ENCODE results near the gene TMEM121.

The TMEM121 gene

DNA sequence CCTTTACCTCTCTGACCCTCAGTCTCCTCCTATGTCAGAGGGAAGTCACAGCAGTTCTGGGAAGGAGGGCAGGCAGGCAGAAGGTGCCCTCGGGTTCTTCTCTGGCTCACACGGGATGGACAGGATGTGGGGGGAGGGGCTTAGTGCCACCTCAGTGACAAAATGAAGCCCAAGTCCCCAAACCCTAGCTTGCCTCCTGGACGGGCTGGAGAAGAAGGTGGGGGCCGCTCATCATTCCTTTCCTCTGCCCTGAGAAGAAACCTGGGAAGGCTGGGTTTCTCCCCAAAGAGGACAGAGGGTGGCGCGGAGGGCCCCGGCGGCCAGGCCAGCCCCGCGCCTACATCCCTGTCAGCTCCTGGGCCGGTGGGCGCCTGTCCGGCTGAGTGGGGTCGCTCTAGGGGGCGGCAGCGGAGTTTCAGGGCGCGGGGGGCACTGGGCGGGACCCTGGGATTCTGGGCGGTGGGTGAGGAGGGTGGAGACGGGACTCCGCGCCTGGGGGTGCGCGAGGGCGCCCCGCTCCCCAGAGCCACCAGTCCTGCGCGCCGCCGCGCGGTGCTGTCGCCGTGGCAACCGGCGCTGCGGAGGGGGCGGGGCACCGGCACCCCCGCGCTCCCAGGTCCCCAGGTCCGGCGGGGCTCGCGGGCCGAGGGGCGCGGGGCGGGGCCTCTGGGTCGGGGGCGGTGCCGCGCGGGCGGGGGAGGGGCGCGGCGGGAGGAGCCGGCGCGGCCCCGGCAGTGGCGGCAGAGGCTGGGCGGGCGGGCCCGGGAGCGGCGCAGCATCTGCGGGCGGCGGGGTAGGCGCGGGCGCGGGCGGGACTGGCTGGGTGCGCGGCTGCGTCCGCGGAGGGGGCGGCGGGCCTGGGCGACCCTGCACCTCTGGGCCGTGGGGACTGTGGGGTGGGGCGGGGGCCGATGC, at the start of gene TMEM121:
TMEM121 (plus strand) TSS at position 723 of the 915 bp plus-strand sequence. CDS start 2,252 bp downstream, outside the sequence.
- H3K4me3 ChIP-seq (ENCODE audit: low read length), result no peak within 1 kb of the TSS
- H3K9me3 ChIP-seq (ENCODE audit: control insufficient read depth, low read length), result no peaks in the 10 kb centered on the region
- H3K27me3 ChIP-seq (replicated peaks; ENCODE audit: control insufficient read depth, insufficient read depth, low read length), result peaks cover 4% of the 10 kb centered on the region
- H3K4me1 ChIP-seq (ENCODE audit: control insufficient read depth, insufficient read depth, low read length), result peaks cover 2% of the 10 kb centered on the region
- no peak within 1 kb of the TSS for H3K9ac ChIP-seq (ENCODE audit: low read length)
- no peaks in the 10 kb centered on the region for H3K36me3 ChIP-seq (ENCODE audit: control insufficient read depth, insufficient read depth, low read length, severe bottlenecking)
- DNase-seq (ENCODE audit: low read depth), result peak; percentile 71

DNA sequence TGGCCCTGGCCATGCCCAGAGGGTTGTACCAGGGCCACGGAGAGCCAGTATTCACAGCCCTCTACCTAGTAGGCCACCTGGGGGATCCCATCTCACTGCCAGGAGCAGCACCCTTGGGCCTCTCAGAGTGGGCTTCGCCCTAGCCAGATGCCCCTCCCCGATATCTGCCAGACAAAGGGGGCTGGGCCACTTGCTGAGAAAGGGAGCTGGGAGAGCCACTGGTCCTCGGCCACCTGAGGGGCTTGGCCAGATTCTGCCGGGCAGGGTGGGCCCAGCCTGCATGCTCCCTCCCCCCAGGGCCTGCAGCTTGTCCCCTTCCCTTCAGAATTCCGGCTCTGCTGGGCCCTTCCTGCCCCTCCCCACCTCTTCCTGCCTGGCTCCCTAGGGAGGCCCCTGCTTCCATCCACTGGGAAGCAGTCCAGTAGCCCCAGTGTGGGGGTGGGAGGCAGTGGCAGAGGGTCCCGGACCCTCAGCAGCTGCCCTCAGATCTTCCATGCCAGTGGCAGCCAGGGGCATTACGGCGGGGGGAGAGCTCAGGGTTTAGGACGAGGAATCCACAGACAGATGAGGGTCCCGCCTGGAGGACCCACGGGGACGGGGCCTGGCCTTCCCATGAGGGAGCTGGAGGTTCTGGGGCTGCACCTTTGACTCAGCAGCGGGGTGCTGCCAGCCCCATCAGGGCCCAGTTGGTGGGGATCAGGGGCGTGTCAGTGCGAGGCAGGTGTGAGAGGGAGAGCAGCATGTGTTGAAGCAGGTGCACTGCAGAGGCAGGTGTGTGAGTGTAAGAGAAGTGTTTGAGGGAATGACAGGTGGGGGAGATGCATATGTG, 49.3 kb upstream of the TMEM121 start:
- Histone ChIP-seq H3K9ac (ENCODE audit: low read length) (no peak overlapping the region), H3K27me3 (replicated peaks; ENCODE audit: control insufficient read depth, insufficient read depth, low read length) (no peaks in the 10 kb centered on the region), H3K4me1 (ENCODE audit: control insufficient read depth, insufficient read depth, low read length) (peaks cover 26% of the 10 kb centered on the region), H3K36me3 (ENCODE audit: control insufficient read depth, insufficient read depth, low read length, severe bottlenecking) (no peaks in the 10 kb centered on the region), H3K4me3 (ENCODE audit: low read length) (no peak overlapping the region), H3K9me3 (ENCODE audit: control insufficient read depth, low read length) (no peaks in the 10 kb centered on the region)
- DNase-seq (ENCODE audit: low read depth), result no peak

DNA sequence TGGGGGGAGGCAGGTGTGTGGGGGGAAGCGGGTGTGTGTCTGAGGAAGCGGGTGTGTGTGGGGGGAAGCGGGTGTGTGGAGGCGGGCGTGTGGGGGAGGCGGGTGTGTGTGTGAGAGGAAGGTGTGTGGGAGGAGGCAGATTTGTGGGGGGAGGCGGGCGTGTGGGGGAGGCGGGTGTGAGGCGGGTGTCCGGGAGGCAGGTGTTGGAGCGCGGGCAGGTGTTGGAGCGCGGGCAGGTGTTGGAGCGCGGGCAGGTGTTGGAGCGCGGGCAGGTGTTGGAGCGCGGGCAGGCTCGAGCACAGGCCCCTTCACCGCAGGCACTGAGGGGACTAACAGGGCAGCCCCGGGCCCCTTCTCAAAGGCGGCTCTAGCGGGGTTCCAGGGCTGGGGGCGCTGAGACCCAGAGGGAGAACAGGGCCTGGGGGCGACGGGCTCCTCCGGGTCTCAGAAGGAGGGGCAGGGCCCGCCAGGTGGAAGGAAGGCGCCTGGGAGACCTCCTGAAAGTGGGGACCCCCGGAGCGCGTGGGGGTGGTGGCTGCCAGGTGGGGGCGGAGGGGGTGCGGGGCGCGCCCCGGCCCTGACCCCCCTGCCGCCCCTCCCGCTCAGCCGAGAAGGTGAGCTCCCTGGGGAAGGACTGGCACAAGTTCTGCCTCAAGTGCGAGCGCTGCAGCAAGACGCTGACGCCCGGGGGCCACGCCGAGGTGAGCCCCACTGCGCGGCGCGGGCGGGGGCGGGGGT, 48.6 kb upstream of the TMEM121 start:
- peaks cover 30% of the 10 kb centered on the region for H3K4me1 ChIP-seq (ENCODE audit: control insufficient read depth, insufficient read depth, low read length)
- no peak for DNase-seq (ENCODE audit: low read depth)
- no peak overlapping the region for H3K4me3 ChIP-seq (ENCODE audit: low read length)
- no peaks in the 10 kb centered on the region for H3K36me3 ChIP-seq (ENCODE audit: control insufficient read depth, insufficient read depth, low read length, severe bottlenecking)
- no peak overlapping the region for H3K9ac ChIP-seq (ENCODE audit: low read length)
- H3K27me3 ChIP-seq (replicated peaks; ENCODE audit: control insufficient read depth, insufficient read depth, low read length), result no peaks in the 10 kb centered on the region
- no peaks in the 10 kb centered on the region for H3K9me3 ChIP-seq (ENCODE audit: control insufficient read depth, low read length)

DNA sequence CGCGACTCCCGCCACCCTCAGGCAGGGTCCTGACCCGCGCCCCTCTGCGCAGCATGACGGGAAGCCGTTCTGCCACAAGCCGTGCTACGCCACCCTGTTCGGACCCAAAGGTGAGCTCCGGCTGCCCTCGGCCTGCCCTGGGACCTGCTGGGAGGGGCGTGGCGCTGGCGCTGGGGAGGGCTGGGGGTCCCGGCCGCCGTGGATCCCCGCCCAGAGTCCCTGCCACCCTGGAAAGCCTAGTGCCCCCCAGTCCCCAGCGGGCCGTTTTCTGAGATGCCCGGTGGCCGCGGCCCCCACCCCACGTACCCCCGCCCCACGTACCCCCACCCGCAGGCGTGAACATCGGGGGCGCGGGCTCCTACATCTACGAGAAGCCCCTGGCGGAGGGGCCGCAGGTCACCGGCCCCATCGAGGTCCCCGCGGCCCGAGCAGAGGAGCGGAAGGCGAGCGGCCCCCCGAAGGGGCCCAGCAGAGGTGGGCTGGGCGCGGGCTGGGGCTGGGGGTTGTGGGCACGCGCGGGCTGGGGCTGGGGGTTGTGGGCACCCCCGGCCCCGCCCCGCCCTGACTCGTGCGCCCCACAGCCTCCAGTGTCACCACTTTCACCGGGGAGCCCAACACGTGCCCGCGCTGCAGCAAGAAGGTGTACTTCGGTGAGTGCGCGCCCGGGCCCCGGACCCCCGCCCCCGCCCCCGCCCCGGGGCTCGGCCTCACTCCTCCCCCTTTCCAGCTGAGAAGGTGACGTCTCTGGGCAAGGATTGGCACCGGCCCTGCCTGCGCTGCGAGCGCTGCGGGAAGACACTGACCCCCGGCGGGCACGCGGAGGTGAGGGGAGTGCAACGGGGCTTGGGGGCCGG, 47.8 kb upstream of the TMEM121 start:
- Histone ChIP-seq H3K27me3 (replicated peaks; ENCODE audit: control insufficient read depth, insufficient read depth, low read length) (no peaks in the 10 kb centered on the region), H3K4me1 (ENCODE audit: control insufficient read depth, insufficient read depth, low read length) (peaks cover 30% of the 10 kb centered on the region), H3K4me3 (ENCODE audit: low read length) (no peak overlapping the region), H3K9ac (ENCODE audit: low read length) (no peak overlapping the region), H3K36me3 (ENCODE audit: control insufficient read depth, insufficient read depth, low read length, severe bottlenecking) (no peaks in the 10 kb centered on the region), H3K9me3 (ENCODE audit: control insufficient read depth, low read length) (no peaks in the 10 kb centered on the region)
- DNase-seq (ENCODE audit: low read depth), result no peak

DNA sequence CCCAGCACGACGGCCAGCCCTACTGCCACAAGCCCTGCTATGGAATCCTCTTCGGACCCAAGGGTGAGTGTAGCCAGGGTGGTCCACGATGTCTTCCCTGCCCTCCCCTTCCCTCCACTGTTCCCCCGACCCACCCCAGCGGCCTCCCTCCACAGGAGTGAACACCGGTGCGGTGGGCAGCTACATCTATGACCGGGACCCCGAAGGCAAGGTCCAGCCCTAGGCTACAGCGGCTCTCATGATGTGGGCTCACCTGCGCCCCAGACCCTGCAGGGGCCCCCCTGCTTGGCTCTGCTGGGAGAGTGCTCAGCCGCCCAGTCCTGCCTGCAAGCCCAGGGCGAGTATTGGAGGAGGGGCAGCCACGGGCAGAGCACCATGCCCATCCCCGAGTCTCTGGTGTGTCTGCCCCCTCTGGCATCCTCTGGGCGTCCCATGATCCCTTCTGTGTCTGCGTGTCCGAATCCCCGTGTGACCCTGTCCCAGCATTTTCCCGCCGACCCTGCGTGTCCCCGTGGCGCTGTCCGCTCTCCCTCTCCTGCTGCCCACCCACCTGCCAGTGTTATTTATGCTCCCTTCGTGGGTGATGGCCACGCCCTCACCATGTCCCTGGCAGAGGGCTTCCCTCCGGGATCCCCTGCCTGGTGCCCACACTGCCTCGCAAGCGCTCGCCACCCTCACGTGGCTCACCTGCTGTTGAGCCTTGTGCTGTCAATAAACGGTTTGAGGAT, 46.8 kb upstream of the TMEM121 start:
- Histone ChIP-seq H3K36me3 (ENCODE audit: control insufficient read depth, insufficient read depth, low read length, severe bottlenecking) (no peaks in the 10 kb centered on the region), H3K27me3 (replicated peaks; ENCODE audit: control insufficient read depth, insufficient read depth, low read length) (no peaks in the 10 kb centered on the region), H3K4me3 (ENCODE audit: low read length) (no peak overlapping the region), H3K9me3 (ENCODE audit: control insufficient read depth, low read length) (no peaks in the 10 kb centered on the region), H3K9ac (ENCODE audit: low read length) (no peak overlapping the region), H3K4me1 (ENCODE audit: control insufficient read depth, insufficient read depth, low read length) (peaks cover 30% of the 10 kb centered on the region)
- no peak for DNase-seq (ENCODE audit: low read depth)

DNA sequence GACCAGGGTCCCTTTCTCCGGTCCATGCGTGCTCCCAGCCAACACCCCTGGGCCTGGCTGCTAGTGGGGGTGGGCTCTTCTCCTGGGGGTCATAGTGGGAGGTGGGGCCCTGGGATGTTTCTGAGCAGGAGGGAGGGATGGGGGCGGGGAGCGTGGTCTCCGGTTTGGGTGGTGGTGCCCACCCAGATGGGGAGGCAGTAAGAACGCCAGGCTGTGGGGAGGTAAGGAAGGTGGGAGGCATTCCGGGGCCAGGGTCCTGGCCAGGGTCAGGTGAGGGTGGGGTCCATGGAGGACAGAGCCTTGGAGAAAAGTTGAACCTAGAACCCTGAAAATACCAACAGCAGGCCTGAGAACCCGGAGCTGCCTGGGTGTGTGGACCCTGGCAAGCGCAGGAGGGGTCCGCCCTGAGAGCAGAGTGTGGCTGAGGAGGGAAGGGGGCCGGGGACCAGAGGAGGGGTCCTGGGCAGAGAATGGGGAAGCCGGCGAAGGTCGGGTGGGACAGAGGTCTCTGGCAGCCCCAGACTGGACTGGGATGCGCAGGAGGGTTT, 46.1 kb upstream of the TMEM121 start:
- no peak overlapping the region for H3K9ac ChIP-seq (ENCODE audit: low read length)
- H3K36me3 ChIP-seq (ENCODE audit: control insufficient read depth, insufficient read depth, low read length, severe bottlenecking), result no peaks in the 10 kb centered on the region
- no peaks in the 10 kb centered on the region for H3K9me3 ChIP-seq (ENCODE audit: control insufficient read depth, low read length)
- H3K4me3 ChIP-seq (ENCODE audit: low read length), result no peak overlapping the region
- peaks cover 30% of the 10 kb centered on the region for H3K4me1 ChIP-seq (ENCODE audit: control insufficient read depth, insufficient read depth, low read length)
- H3K27me3 ChIP-seq (replicated peaks; ENCODE audit: control insufficient read depth, insufficient read depth, low read length), result no peaks in the 10 kb centered on the region
- DNase-seq (ENCODE audit: low read depth), result no peak

DNA sequence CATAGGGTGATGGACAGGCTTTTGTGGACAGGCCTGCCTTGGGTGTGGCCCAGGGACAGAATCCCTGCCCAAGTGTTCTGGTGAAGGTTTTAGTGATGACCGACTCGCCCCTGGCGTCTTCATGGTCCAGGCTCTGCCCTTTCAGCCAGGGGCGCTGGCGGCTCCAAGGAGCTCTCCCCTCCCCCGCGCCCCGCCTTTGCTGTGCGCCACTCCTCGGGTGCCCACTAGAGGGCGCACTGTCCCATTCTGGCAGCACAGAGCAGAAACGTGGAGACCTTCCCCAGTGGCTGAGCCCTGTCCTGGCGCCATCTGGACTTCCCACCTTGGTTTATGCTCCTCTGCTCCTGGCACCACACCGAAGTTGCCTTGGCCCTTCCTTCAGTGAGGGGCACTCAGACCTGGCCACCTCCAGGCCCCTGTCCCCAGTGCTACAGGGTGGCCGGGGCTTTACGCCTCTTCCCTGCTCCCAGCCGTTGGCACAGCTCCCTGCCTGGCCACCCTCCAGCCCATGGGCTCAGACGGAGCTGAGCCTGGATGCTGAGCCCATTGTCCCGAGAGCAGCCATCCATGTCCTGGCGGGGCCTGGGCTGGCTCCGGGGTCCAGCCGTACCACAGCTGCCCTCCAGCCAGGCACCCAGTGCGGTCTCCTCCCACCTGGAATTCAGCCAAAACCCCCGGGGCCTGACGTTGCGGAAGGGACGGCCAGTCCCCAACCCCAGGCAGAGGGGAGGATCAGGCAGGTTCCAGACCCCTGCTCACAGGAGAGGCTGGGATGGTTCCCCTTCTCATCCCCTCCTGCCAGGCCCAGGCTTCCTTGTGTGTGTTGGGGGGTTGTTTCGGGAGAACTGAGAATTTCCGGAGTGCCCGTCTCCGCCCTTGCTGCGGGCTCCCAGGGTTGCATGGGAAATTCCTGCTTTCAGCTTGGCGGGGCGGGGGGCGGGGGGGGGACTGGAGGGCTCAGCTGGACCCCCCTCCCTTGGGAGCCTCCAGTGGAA, 45.3 kb upstream of the TMEM121 start:
- DNase-seq (ENCODE audit: low read depth), result peak; percentile 95
- Histone ChIP-seq H3K4me3 (ENCODE audit: low read length) (peak overlapping the region; percentile 77), H3K9ac (ENCODE audit: low read length) (peak overlapping the region; percentile 77), H3K4me1 (ENCODE audit: control insufficient read depth, insufficient read depth, low read length) (peaks cover 23% of the 10 kb centered on the region), H3K9me3 (ENCODE audit: control insufficient read depth, low read length) (no peaks in the 10 kb centered on the region), H3K36me3 (ENCODE audit: control insufficient read depth, insufficient read depth, low read length, severe bottlenecking) (no peaks in the 10 kb centered on the region), H3K27me3 (replicated peaks; ENCODE audit: control insufficient read depth, insufficient read depth, low read length) (no peaks in the 10 kb centered on the region)

DNA sequence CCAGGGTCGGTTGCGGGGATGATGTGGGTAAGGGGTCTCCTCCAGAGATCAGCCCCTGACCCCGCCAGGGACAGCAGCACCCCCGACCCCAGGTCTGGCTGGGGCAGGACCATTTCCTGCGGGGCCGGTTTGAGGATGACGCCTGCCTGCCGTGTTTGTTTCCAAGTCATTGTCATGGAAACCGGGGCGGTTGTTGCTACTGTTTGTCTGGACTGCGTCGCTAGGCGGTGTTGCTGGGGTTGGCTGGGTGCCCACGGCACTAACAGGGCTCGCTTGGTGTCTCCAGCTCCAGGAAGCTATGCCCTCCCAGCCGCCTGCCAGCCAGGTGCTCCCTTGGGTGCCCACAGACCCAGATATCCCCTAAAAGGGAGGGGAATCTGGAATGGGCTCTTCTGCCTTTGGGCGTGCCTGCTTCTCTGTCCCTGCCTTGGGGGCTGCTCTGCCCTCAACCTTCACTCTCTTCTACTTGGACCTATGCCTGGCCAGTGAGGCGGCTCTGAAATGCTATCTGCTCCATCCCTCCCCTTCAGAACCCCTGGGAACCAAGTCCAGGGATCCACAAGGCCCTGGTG, 44.4 kb upstream of the TMEM121 start:
- Histone ChIP-seq H3K4me3 (ENCODE audit: low read length) (peak overlapping the region; percentile 77), H3K9ac (ENCODE audit: low read length) (no peak overlapping the region), H3K36me3 (ENCODE audit: control insufficient read depth, insufficient read depth, low read length, severe bottlenecking) (no peaks in the 10 kb centered on the region), H3K9me3 (ENCODE audit: control insufficient read depth, low read length) (no peaks in the 10 kb centered on the region), H3K4me1 (ENCODE audit: control insufficient read depth, insufficient read depth, low read length) (peaks cover 14% of the 10 kb centered on the region), H3K27me3 (replicated peaks; ENCODE audit: control insufficient read depth, insufficient read depth, low read length) (no peaks in the 10 kb centered on the region)
- DNase-seq (ENCODE audit: low read depth), result peak; percentile 97

All from adipocyte (in vitro differentiated cells).